ENCODE measurements around the gene HSPA9. TPM values are rescaled to one million over a fixed set of nuclear protein-coding genes. Genes with fewer than 3 reads are reported as not detected.

The HSPA9 gene
- total RNA-seq, 3 donors from 2014 or later: 170 to 182 (median 173) TPM

GRCh38 chr5:138605254-138605972 lies 30.2 kb upstream of the HSPA9 start:
- ATAC-seq (no peak), DNase-seq (no peak)
- TF ChIP-seq CTCF (IDR thresholded peaks at IDR 0.05): no peak
- Histone ChIP-seq H3K36me3 (ENCODE audit: low read depth) (no peaks in the 10 kb centered on the region), H3K4me3 (no peak overlapping the region), H3K9me3 (no peaks in the 10 kb centered on the region), H3K4me1 (ENCODE audit: low read depth) (no peaks in the 10 kb centered on the region)
- intact Hi-C loops (cut with DNase I, micrococcal nuclease): no loop called here

- H3K4me1 ChIP-seq (ENCODE audit: low read depth): no peaks in the 10 kb centered on the region
- H3K9me3 ChIP-seq: no peaks in the 10 kb centered on the region
- ATAC-seq: no peak
- DNase-seq: no peak
- TF ChIP-seq CTCF (IDR thresholded peaks at IDR 0.05): no peak
- intact Hi-C loops (cut with DNase I, micrococcal nuclease): no loop called here
- no peak overlapping the region for H3K4me3 ChIP-seq
- H3K36me3 ChIP-seq (ENCODE audit: low read depth): no peaks in the 10 kb centered on the region
Observed at GRCh38 chr5:138604176-138604785, 29.1 kb upstream of the HSPA9 start.

- H3K4me3 ChIP-seq: no peak overlapping the region
- DNase-seq (no peak), ATAC-seq (peak; percentile 15)
- H3K36me3 ChIP-seq (ENCODE audit: low read depth): no peaks in the 10 kb centered on the region
- TF ChIP-seq CTCF (IDR thresholded peaks at IDR 0.05): no peak
- intact Hi-C loops (cut with DNase I, micrococcal nuclease): no loop called here
- H3K4me1 ChIP-seq (ENCODE audit: low read depth): no peaks in the 10 kb centered on the region
- no peaks in the 10 kb centered on the region for H3K9me3 ChIP-seq
Observed at GRCh38 chr5:138603249-138603920, 28.2 kb upstream of the HSPA9 start.

GRCh38 chr5:138602371-138603000 lies 27.3 kb upstream of the HSPA9 start:
- intact Hi-C loops (cut with DNase I, micrococcal nuclease): no loop called here
- ATAC-seq: no peak
- Histone ChIP-seq H3K36me3 (ENCODE audit: low read depth) (no peaks in the 10 kb centered on the region), H3K4me3 (no peak overlapping the region), H3K9me3 (no peaks in the 10 kb centered on the region), H3K4me1 (ENCODE audit: low read depth) (no peaks in the 10 kb centered on the region)
- no peak for TF ChIP-seq CTCF (IDR thresholded peaks at IDR 0.05)
- DNase-seq: no peak

- no peak for TF ChIP-seq CTCF (IDR thresholded peaks at IDR 0.05)
- Histone ChIP-seq H3K36me3 (ENCODE audit: low read depth) (no peaks in the 10 kb centered on the region), H3K4me1 (ENCODE audit: low read depth) (no peaks in the 10 kb centered on the region), H3K4me3 (no peak overlapping the region), H3K9me3 (no peaks in the 10 kb centered on the region)
- ATAC-seq (peak; percentile 42), DNase-seq (no peak)
- intact Hi-C loops (cut with DNase I, micrococcal nuclease): no loop called here
Observed at GRCh38 chr5:138601444-138601843, 26.2 kb upstream of the HSPA9 start.

Measured in mucosa of descending colon (tissue), 3 donors.